NB4 (cell line): ENCODE results near the gene KSR2.

ENCODE experiments used
- MYC ChIP-seq: IDR thresholded peaks from 2 replicates; pipeline ENCODE4 v1.6.1; 2011; ENCODE audit warnings: low read depth, low read length
- POLR2A ChIP-seq: IDR thresholded peaks from 2 replicates; pipeline ENCODE4 v1.6.1; 2011; ENCODE audit warnings: mild to moderate bottlenecking; ENCODE audit not compliant: insufficient read length; ENCODE audit errors: extremely low read depth
- TF ChIP-seq, protein P1 (sequence below): IDR thresholded peaks from one replicate; pipeline ENCODE4 v1.5.1; 2012; ENCODE audit warnings: low read depth, low read length
- TF ChIP-seq, protein P2 (sequence below): IDR thresholded peaks from 2 replicates; pipeline ENCODE4 v1.6.1; 2011; ENCODE audit warnings: low read depth, low read length

DNA sequence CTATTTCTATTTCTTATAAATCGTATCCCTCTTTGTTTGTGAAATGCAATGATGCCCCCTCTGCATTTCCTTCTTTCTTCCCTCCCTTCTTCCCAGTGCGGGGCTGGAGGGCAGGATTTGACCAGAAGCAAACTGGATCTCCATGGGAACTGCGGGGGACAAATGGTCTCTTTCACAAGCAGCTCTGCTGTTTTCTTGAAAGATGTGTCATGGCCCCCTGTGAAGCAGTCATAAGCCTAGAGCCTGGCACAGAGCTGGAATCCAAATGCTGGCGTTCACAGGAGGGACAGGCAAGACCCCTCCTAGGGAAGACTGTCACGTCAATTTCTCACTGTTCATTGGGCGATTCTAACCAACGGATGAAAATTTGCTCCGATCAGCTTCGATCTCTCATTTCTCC, 403.9 kb downstream of the KSR2 start:
- TF ChIP-seq, protein P1, sequence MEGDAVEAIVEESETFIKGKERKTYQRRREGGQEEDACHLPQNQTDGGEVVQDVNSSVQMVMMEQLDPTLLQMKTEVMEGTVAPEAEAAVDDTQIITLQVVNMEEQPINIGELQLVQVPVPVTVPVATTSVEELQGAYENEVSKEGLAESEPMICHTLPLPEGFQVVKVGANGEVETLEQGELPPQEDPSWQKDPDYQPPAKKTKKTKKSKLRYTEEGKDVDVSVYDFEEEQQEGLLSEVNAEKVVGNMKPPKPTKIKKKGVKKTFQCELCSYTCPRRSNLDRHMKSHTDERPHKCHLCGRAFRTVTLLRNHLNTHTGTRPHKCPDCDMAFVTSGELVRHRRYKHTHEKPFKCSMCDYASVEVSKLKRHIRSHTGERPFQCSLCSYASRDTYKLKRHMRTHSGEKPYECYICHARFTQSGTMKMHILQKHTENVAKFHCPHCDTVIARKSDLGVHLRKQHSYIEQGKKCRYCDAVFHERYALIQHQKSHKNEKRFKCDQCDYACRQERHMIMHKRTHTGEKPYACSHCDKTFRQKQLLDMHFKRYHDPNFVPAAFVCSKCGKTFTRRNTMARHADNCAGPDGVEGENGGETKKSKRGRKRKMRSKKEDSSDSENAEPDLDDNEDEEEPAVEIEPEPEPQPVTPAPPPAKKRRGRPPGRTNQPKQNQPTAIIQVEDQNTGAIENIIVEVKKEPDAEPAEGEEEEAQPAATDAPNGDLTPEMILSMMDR, result no peak
- TF ChIP-seq POLR2A (no peak), MYC (no peak)
- TF ChIP-seq, protein P2, sequence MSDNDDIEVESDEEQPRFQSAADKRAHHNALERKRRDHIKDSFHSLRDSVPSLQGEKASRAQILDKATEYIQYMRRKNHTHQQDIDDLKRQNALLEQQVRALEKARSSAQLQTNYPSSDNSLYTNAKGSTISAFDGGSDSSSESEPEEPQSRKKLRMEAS, result no peak
